ENCODE measurements around the gene BCAS4. TPM values are rescaled to one million over a fixed set of nuclear protein-coding genes. Genes with fewer than 3 reads are reported as not detected.
"Not testable (repeated sequence)": the region's sequence is repeated elsewhere in the genome, so short reads cannot be mapped to it uniquely, and the experiment has no call there.

Gene BCAS4
- total RNA-seq, 2 donors from 2014 or later = 2.1 to 2.7 TPM

- DNase-seq (ENCODE audit: low spot score) = peak; percentile 49
- intact Hi-C loops (cut with DNase I) = not testable (repeated sequence)
Measured at GRCh38 chr20:50766955-50767809, 27.7 kb upstream of the BCAS4 start.

GRCh38 chr20:50768991-50769390, 25.9 kb upstream of the BCAS4 start:
- intact Hi-C loops (cut with DNase I) = not testable (repeated sequence)
- peak; percentile 8 for DNase-seq (ENCODE audit: low spot score)

- peak; percentile 12 for DNase-seq (ENCODE audit: low spot score)
- intact Hi-C loops (cut with DNase I) = not testable (repeated sequence)
Measured at GRCh38 chr20:50769551-50770085, 25.2 kb upstream of the BCAS4 start.

GRCh38 chr20:50771419-50772080, 23.3 kb upstream of the BCAS4 start:
- intact Hi-C loops (cut with DNase I) = not testable (repeated sequence)
- DNase-seq (ENCODE audit: low spot score) = peak; percentile 13

- DNase-seq (ENCODE audit: low spot score) = peak; percentile 24
- intact Hi-C loops (cut with DNase I) = no loop called here
Measured at GRCh38 chr20:50772420-50773185, 22.3 kb upstream of the BCAS4 start.

- intact Hi-C loops (cut with DNase I) = no loop called here
- peak; percentile 31 for DNase-seq (ENCODE audit: low spot score)
Measured at GRCh38 chr20:50774515-50774914, 20.3 kb upstream of the BCAS4 start.

- DNase-seq (ENCODE audit: low spot score) = peak; percentile 31
- intact Hi-C loops (cut with DNase I) = no loop called here
Measured at GRCh38 chr20:50776122-50776817, 18.6 kb upstream of the BCAS4 start.

- intact Hi-C loops (cut with DNase I) = no loop called here
- no peak for DNase-seq (ENCODE audit: low spot score)
Measured at GRCh38 chr20:50777373-50777772, 17.5 kb upstream of the BCAS4 start.

GRCh38 chr20:50778994-50779393, 15.9 kb upstream of the BCAS4 start:
- DNase-seq (ENCODE audit: low spot score); intact Hi-C loops (cut with DNase I): not testable (repeated sequence)

- DNase-seq (ENCODE audit: low spot score) = no peak
- intact Hi-C loops (cut with DNase I) = no loop called here
Measured at GRCh38 chr20:50783390-50783789, 11.5 kb upstream of the BCAS4 start.

GRCh38 chr20:50783903-50784302, 11.0 kb upstream of the BCAS4 start:
- peak; percentile 31 for DNase-seq (ENCODE audit: low spot score)
- intact Hi-C loops (cut with DNase I) = no loop called here

GRCh38 chr20:50784464-50784863, 10.4 kb upstream of the BCAS4 start:
- intact Hi-C loops (cut with DNase I) = no loop called here
- peak; percentile 22 for DNase-seq (ENCODE audit: low spot score)

- intact Hi-C loops (cut with DNase I) = no loop called here
- DNase-seq (ENCODE audit: low spot score) = peak; percentile 45
Measured at GRCh38 chr20:50786703-50787102, 8.2 kb upstream of the BCAS4 start.

- intact Hi-C loops (cut with DNase I) = no loop called here
- no peak for DNase-seq (ENCODE audit: low spot score)
Measured at GRCh38 chr20:50787181-50787580, 7.7 kb upstream of the BCAS4 start.

- DNase-seq (ENCODE audit: low spot score) = peak; percentile 46
Measured at GRCh38 chr20:50788045-50788991, 6.5 kb upstream of the BCAS4 start.

GRCh38 chr20:50789968-50790650, 4.8 kb upstream of the BCAS4 start:
- intact Hi-C loops (cut with DNase I) = loop anchor here in 1 of 2 donors (5.0 kb wide), 1 partner anchor 132 kb away; no protein-coding TSS in a partner anchor
- DNase-seq (ENCODE audit: low spot score) = peak; percentile 25

More at GRCh38 chr20:50788045-50788991, 6.5 kb upstream of the BCAS4 start:
- intact Hi-C loops (cut with DNase I) = no loop called here

- intact Hi-C loops (cut with DNase I) = loop anchor here in 1 of 2 donors (5.0 kb wide), 1 partner anchor 132 kb away; no protein-coding TSS in a partner anchor
- peak; percentile 97 for DNase-seq (ENCODE audit: low spot score)
Measured at GRCh38 chr20:50790651-50791277, 4.1 kb upstream of the BCAS4 start.
